ENCODE results near the gene LENG1. TPM values are rescaled to one million over a fixed set of nuclear protein-coding genes. Genes with fewer than 3 reads are reported as not detected.

LENG1 gene
- total RNA-seq, 1 donor from 2014 or later: 3.4 TPM

- Mint-ChIP-seq H3K36me3 (ENCODE audit: low read depth, unreplicated experiment) (peaks cover 62% of the 10 kb centered on the region), H3K27me3 (ENCODE audit: unreplicated experiment) (peaks cover 6% of the 10 kb centered on the region), H3K4me1 (ENCODE audit: unreplicated experiment) (peaks cover 11% of the 10 kb centered on the region), H3K4me3 (ENCODE audit: unreplicated experiment) (peak overlapping the region; percentile 28), H3K9me3 (ENCODE audit: unreplicated experiment) (no peaks in the 10 kb centered on the region), H3K27ac (ENCODE audit: unreplicated experiment) (no peak overlapping the region)
- DNase-seq (ENCODE audit: low spot score): no peak
- TF ChIP-seq, protein P1, sequence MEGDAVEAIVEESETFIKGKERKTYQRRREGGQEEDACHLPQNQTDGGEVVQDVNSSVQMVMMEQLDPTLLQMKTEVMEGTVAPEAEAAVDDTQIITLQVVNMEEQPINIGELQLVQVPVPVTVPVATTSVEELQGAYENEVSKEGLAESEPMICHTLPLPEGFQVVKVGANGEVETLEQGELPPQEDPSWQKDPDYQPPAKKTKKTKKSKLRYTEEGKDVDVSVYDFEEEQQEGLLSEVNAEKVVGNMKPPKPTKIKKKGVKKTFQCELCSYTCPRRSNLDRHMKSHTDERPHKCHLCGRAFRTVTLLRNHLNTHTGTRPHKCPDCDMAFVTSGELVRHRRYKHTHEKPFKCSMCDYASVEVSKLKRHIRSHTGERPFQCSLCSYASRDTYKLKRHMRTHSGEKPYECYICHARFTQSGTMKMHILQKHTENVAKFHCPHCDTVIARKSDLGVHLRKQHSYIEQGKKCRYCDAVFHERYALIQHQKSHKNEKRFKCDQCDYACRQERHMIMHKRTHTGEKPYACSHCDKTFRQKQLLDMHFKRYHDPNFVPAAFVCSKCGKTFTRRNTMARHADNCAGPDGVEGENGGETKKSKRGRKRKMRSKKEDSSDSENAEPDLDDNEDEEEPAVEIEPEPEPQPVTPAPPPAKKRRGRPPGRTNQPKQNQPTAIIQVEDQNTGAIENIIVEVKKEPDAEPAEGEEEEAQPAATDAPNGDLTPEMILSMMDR (IDR thresholded peaks at IDR 0.05; ENCODE audit: unreplicated experiment): no peak
Measured at GRCh38 chr19:54142166-54142780, 17.2 kb downstream of the LENG1 start.

DNA sequence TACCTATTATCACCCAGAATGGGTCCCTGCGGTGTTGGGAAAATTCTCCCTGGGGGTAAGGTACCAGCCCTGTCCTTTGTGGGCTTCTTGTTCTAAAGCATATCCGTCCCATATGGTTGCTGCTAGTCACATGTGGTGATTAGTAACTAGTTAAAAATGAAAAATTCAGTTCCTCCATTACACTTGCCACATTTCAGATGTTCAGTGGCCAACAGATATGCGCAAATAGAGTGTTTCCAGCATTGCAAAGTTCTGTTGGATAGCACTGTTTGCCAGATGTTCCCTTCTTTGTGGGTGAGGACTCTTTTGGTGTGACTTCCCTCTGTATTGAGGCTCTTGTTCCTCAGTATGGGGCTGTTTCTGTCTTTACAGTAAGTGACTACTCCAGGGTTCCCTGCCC is 18.2 kb downstream of the LENG1 start:
- TF ChIP-seq, protein P1 (IDR thresholded peaks at IDR 0.05; ENCODE audit: unreplicated experiment): no peak
- no peaks in the 10 kb centered on the region for H3K9me3 Mint-ChIP-seq (ENCODE audit: unreplicated experiment)
- no peak for DNase-seq (ENCODE audit: low spot score)
- H3K4me3 Mint-ChIP-seq (ENCODE audit: unreplicated experiment): no peak overlapping the region
- peaks cover 15% of the 10 kb centered on the region for H3K27me3 Mint-ChIP-seq (ENCODE audit: unreplicated experiment)
- H3K27ac Mint-ChIP-seq (ENCODE audit: unreplicated experiment): no peak overlapping the region
- H3K4me1 Mint-ChIP-seq (ENCODE audit: unreplicated experiment): peaks cover 15% of the 10 kb centered on the region
- peaks cover 55% of the 10 kb centered on the region for H3K36me3 Mint-ChIP-seq (ENCODE audit: low read depth, unreplicated experiment)

DNA sequence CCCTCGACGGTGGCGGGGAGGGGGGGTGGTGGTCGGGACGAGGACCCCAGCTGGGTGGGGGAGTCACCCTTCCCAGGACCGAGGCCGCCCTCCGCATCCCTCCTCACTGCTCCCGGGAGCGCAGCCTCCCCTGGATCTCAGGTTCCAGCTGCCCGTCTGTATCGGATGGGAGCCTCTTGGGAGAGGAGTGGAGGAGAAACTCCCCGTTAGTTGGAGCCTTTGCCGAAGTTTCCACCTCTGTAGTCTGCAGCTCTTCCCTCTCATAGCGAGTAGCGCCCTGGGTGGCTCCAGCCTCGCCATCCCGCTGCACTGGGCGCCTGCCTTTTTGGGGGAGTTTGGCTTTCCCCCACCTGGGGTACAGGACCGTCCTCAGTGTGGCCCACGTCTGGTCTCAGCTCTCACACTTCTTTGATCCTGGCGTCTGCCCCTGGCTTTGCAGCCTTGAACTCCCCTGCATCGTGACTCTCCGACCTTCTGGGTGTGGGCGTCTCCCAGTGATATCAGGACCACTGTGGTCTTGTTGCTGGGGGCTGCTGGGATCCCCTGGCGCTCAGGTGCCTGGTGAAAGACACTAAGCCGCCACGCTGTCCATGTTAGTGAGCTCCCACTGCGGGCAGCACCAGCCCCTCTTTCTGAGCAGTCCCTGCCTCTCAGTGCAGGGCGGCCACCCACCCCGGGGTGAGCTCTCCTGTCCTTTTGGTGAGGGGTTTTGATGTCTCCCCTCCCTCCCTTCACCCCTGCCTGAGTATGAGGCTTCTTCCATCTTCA is 20.8 kb downstream of the LENG1 start:
- H3K9me3 Mint-ChIP-seq (ENCODE audit: unreplicated experiment): no peaks in the 10 kb centered on the region
- peaks cover 42% of the 10 kb centered on the region for H3K36me3 Mint-ChIP-seq (ENCODE audit: low read depth, unreplicated experiment)
- TF ChIP-seq, protein P1 (IDR thresholded peaks at IDR 0.05; ENCODE audit: unreplicated experiment): no peak
- peaks cover 27% of the 10 kb centered on the region for H3K4me1 Mint-ChIP-seq (ENCODE audit: unreplicated experiment)
- peak overlapping the region; percentile 95 for H3K4me3 Mint-ChIP-seq (ENCODE audit: unreplicated experiment)
- peaks cover 31% of the 10 kb centered on the region for H3K27me3 Mint-ChIP-seq (ENCODE audit: unreplicated experiment)
- no peak for DNase-seq (ENCODE audit: low spot score)
- peak overlapping the region; percentile 78 for H3K27ac Mint-ChIP-seq (ENCODE audit: unreplicated experiment)

DNA sequence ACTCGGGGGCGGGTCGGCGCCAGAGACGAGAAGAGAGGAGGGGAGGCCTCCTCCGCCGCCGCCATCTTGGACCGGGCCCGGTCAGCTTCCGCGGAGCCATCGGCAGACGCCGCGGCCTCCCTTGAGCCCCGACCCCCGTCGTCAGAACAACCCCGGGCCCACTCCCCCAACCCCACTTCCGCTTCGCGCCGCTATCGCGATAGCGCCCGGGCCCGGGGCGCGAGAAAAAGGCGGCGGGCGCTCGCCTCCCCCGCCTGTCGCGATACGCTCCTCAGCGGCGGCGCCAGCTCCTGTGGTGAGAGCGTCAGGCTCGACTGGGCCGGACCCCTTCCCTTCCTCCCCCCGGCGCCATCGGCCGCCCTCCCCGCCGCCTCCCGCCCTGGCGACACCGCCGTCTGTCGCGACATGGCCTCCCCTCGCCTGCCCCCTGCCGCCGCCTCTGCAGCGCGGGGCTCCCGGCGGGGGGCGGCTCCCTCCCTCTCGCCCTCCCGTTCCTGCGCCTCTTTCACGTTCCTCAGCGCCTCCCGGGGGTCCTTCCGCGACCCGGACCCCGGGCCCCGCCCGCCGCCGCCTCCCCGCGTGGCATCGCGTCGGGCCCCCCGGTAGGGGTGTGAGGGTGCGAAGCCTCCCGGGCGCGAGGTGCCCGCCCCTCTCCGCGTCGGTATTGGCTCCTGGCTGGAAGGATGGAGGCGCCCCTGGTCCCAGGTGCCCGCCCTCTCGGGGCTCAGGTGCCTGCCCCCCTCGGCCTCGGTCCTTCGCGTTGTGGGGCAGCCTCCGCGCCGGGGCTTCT is 21.6 kb downstream of the LENG1 start, which contains the start of gene CNOT3:
TSS of gene CNOT3 (plus strand) at position 64 of the 790 bp plus-strand sequence. CDS start 5,217 bp downstream, outside the sequence.
- Mint-ChIP-seq H3K36me3 (ENCODE audit: low read depth, unreplicated experiment) (peaks cover 34% of the 10 kb centered on the region), H3K4me1 (ENCODE audit: unreplicated experiment) (peaks cover 27% of the 10 kb centered on the region), H3K27me3 (ENCODE audit: unreplicated experiment) (peaks cover 31% of the 10 kb centered on the region), H3K4me3 (ENCODE audit: unreplicated experiment) (peak within 1 kb of the TSS; percentile 95), H3K9me3 (ENCODE audit: unreplicated experiment) (no peaks in the 10 kb centered on the region), H3K27ac (ENCODE audit: unreplicated experiment) (peak within 1 kb of the TSS; percentile 85)
- TF ChIP-seq, protein P1 (IDR thresholded peaks at IDR 0.05; ENCODE audit: unreplicated experiment): no peak
- peak; percentile 40 for DNase-seq (ENCODE audit: low spot score)
